ENCODE results near the gene PPP2CA.

GRCh38 chr5:134250949-134251348 is 25.1 kb upstream of the PPP2CA start:
- TF ChIP-seq CTCF (IDR thresholded peaks at IDR 0.05; ENCODE audit: poor library complexity) (no peak), EZH2 (IDR thresholded peaks at IDR 0.05; ENCODE audit: borderline replicate concordance) (no peak)

Measured in hepatocyte (in vitro differentiated cells).